HEK293T (cell line): ENCODE measurements around the gene POLR2F.

Experiments
- CTCF ChIA-PET: fragments of 350-600 bp; formaldehyde crosslinking; extraction: SDS; loops from one replicate; lab custom pipeline; 2021; ENCODE audit warnings: antibody characterized with exemption, inconsistent platforms; lab: Yijun Ruan, JAX
- POLR2A ChIA-PET: fragments of 350-600 bp; formaldehyde crosslinking; extraction: SDS; loops from one replicate; lab custom pipeline; 2020; ENCODE audit warnings: antibody characterized with exemption, inconsistent platforms; lab: Yijun Ruan, JAX
- DNase-seq: peaks from one replicate; pipeline ENCODE4 v3.0.0; 2012; ENCODE audit warnings: mixed read lengths; ENCODE audit errors: extremely low spot score
- ARNT ChIP-seq: fragments of 450-650 bp; IDR thresholded peaks from 2 replicates; pipeline ENCODE4 v1.6.1; 2017; ENCODE audit warnings: mild to moderate bottlenecking
- BHLHE40 ChIP-seq: fragments of 450-650 bp; IDR thresholded peaks from 2 replicates; pipeline ENCODE4 v1.6.1; 2016; ENCODE audit warnings: mild to moderate bottlenecking, moderate library complexity, borderline replicate concordance
- CTBP1 ChIP-seq: fragments of 450-650 bp; IDR thresholded peaks from 2 replicates; pipeline ENCODE4 v1.6.1; 2016; ENCODE audit warnings: borderline replicate concordance
- ELF4 ChIP-seq: fragments of 450-650 bp; IDR thresholded peaks from 2 replicates; pipeline ENCODE4 v1.6.1; 2017; ENCODE audit warnings: antibody characterized with exemption
- FOXA1 ChIP-seq: fragments of 450-650 bp; IDR thresholded peaks from 2 replicates; pipeline ENCODE4 v1.6.1; 2016; ENCODE audit warnings: mild to moderate bottlenecking
- FOXK2 ChIP-seq: fragments of 450-650 bp; IDR thresholded peaks from 2 replicates; pipeline ENCODE4 v1.6.1; 2016; ENCODE audit warnings: mild to moderate bottlenecking
- FOXM1 ChIP-seq: fragments of 450-650 bp; IDR thresholded peaks from 2 replicates; pipeline ENCODE4 v1.6.1; 2017; ENCODE audit warnings: mild to moderate bottlenecking, borderline replicate concordance
- HDGF ChIP-seq: fragments of 450-650 bp; IDR thresholded peaks from 2 replicates; pipeline ENCODE4 v1.6.1; 2017; ENCODE audit warnings: antibody characterized with exemption, borderline replicate concordance
- L3MBTL2 ChIP-seq: fragments of 450-650 bp; conservative IDR thresholded peaks from 2 replicates; pipeline ENCODE4 v1.6.1; 2016; ENCODE audit warnings: mild to moderate bottlenecking
- LEF1 ChIP-seq: fragments of 450-650 bp; IDR thresholded peaks from 2 replicates; pipeline ENCODE4 v1.6.1; 2017; ENCODE audit warnings: mild to moderate bottlenecking, borderline replicate concordance
- NFRKB ChIP-seq: fragments of 450-650 bp; IDR thresholded peaks from 2 replicates; pipeline ENCODE4 v1.6.1; 2016; ENCODE audit warnings: mild to moderate bottlenecking, moderate library complexity
- PKNOX1 ChIP-seq: fragments of 450-650 bp; IDR thresholded peaks from 2 replicates; pipeline ENCODE4 v1.6.1; 2016
- SP1 ChIP-seq: fragments of 450-650 bp; IDR thresholded peaks from 2 replicates; pipeline ENCODE4 v1.6.1; 2017
- SUZ12 ChIP-seq: fragments of 450-650 bp; IDR thresholded peaks from 2 replicates; pipeline ENCODE4 v1.6.1; 2016; ENCODE audit warnings: mild to moderate bottlenecking
- TARDBP ChIP-seq: fragments of 450-650 bp; IDR thresholded peaks from 2 replicates; pipeline ENCODE4 v1.6.1; 2016
- ZNF384 ChIP-seq: fragments of 450-650 bp; IDR thresholded peaks from 2 replicates; pipeline ENCODE4 v1.6.1; 2016

Gene POLR2F

DNA sequence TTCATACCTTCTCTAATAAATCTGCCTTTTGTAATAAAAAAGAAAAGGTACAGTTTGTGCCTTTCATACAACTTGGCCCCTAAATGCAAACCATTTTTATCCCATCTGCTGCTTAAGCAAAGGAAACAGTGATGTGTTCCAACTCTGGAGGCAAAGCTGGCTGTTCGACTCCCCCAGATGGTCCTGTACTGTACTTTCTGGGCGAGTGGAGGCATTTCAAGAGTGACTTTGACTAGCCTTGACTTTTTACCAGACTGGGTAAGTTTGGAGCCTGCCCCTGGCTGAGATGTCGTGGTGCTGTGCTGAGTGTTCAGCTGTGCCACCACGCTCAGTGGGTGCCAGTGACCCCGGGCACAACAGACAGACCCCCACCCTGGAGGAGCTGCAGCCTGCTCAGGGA, 37.2 kb upstream of the POLR2F start:
- POLR2A ChIA-PET = interaction anchor here (1.3 to 2.8 kb wide), 2 partner anchors 10 kb away, joined by 7 to 8 read pairs; partner anchors contain the start of gene MICALL1
- no peak for DNase-seq
- TF ChIP-seq FOXA1 (no peak), FOXK2 (no peak), SUZ12 (no peak), ELF4 (no peak), L3MBTL2 (no peak), FOXM1 (no peak), TARDBP (no peak), SP1 (no peak), ARNT (no peak), ZNF384 (no peak), CTBP1 (no peak)
- CTCF ChIA-PET = no interaction called here

DNA sequence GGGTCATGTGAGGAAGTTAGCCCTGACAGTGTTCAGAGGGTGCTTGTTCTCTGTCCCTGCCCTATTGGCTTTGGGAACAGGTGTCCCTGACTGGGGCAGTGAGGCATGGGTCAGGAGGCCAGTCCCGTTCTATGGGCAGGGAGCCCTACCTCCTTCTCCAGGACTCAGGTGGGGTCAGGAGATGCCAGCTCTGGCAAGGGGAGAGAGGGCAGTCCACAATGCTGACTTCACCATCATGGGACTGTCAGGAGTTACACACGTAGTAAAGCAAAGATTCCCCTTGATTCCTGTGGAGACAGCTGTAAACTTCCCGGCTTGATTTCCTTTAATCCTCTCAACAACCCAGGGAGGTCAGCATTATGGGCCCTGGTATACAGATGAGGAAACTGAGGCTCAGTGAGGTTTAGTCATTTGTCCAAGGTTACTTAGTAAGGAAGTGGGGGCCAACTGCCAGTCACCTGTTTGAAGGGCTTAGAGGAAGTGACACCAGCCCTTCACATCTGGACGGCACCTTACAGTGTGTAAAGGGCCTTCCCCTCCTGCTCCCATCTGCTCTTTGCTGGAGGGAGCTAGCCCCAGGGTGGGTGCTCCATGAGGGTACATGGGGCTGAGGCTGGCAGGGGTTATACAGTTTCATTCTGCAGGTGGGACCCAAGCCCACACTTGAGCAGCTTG, 35.5 kb upstream of the POLR2F start:
- ChIA-PET POLR2A (interaction anchor here (2.8 kb wide), 1 partner anchor 12 kb away, joined by 7 read pairs; the partner anchor contains the start of gene MICALL1), CTCF (interaction anchor here (1.3 kb wide), 1 partner anchor 16 kb away, joined by 4 read pairs; no protein-coding TSS in a partner anchor)
- TF ChIP-seq PKNOX1 = no peak
- TF ChIP-seq FOXK2 = no peak
- no peak for TF ChIP-seq TARDBP
- no peak for TF ChIP-seq HDGF
- TF ChIP-seq ZNF384 = no peak
- no peak for TF ChIP-seq CTBP1
- TF ChIP-seq BHLHE40 = no peak
- DNase-seq = no peak

DNA sequence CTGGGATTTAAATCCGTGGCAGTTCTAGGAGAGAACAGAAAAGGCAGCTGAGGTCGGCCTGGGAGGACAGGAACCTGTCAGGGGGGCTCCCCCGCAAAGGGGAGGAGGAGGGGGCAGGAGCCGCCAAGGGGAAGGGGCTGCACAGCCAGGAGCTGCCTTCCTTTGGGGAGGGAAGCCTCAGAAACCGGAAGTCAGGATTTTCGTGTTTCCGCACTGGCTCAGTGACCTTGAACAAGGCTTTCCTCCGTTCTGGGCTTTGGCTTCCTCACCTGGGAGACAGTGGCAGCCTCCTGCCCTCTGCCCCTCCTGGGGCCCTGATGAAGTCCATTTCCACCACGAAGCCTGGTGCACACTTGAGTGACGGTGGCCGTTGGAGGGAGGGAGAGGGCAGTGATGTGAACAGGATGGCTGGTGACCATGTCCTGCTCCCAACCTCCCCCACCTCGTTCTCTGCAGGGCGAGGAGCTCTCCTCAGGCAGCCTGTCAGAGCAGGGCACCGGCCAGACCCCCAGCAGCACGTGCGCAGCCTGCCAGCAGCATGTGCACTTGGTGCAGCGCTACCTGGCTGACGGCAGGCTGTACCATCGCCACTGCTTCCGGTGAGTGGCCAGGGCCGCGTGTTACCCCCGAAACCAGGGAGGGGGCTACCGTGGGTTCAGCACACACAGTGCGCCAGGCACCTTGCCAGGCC, 34.8 kb upstream of the POLR2F start:
- TF ChIP-seq FOXK2 (no peak), FOXM1 (no peak), HDGF (no peak), SP1 (no peak), FOXA1 (no peak), ARNT (no peak), PKNOX1 (no peak), ZNF384 (no peak), NFRKB (no peak), SUZ12 (no peak), ELF4 (no peak), BHLHE40 (no peak), L3MBTL2 (no peak), CTBP1 (no peak), LEF1 (no peak)
- CTCF ChIA-PET = interaction anchor here (1.3 kb wide), 1 partner anchor 15 kb away, joined by 4 read pairs; no protein-coding TSS in a partner anchor
- POLR2A ChIA-PET = interaction anchor here (2.8 kb wide), 1 partner anchor 12 kb away, joined by 7 read pairs; the partner anchor contains the start of gene MICALL1
- DNase-seq = no peak

DNA sequence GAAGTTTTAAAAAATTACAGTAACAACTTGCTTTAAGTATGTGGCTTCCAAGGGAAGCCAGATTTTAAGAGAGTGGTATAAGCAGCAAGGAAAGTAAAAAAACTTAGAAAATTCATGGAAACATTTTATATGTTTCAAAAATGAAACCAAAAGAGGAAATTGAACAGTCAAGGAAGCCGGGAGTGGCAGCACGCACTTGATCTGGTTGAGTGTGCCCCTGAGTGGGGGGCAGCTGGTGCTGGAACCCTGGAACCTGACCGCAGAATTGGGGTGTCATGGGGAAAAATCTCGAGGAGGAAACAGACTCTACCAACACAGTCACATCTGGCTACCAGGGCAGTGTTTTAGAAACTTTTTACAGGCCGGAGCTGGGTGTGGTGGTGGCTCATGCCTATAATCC, 33.4 kb upstream of the POLR2F start:
- TF ChIP-seq ARNT (no peak), ELF4 (no peak), FOXA1 (no peak), CTBP1 (no peak)
- CTCF ChIA-PET = no interaction called here
- DNase-seq = no peak
- POLR2A ChIA-PET = no interaction called here

GRCh38 chr22:37922191-37922590, 31.3 kb upstream of the POLR2F start:
- CTCF ChIA-PET = no interaction called here

DNA sequence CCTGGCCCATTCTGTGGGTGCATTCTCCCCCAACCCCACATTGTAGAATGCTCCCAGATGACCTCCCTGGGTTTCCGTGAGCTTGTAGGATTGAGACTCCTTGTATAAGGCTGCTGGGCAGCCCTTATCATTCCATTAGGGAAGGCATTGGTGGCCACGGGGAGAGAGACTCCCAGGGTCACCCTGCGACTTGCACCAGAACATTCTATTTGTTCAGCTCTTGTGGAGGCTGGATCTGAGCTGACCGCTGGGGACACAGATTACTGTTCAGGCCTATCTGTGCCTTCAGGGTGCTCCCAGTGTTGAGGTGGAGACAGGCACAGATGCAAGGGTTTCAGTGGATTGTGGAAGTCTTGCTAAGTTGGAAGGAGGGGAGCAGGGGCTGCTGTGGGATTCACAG, 29.6 kb upstream of the POLR2F start:
- DNase-seq = no peak
- no peak for TF ChIP-seq SUZ12
- TF ChIP-seq BHLHE40 = no peak
- no peak for TF ChIP-seq L3MBTL2
- no peak for TF ChIP-seq ELF4
- no peak for TF ChIP-seq FOXA1
- TF ChIP-seq FOXK2 = no peak
- no peak for TF ChIP-seq SP1
- TF ChIP-seq ARNT = no peak
- no peak for TF ChIP-seq ZNF384
- TF ChIP-seq CTBP1 = no peak
- no peak for TF ChIP-seq NFRKB
- TF ChIP-seq HDGF = no peak
- TF ChIP-seq LEF1 = no peak
- TF ChIP-seq PKNOX1 = no peak
- TF ChIP-seq FOXM1 = no peak
- TF ChIP-seq TARDBP = no peak
- ChIA-PET POLR2A (no interaction called here), CTCF (no interaction called here)

More at GRCh38 chr22:37922191-37922590, 31.3 kb upstream of the POLR2F start:
- no peak for TF ChIP-seq LEF1
- TF ChIP-seq FOXK2 = no peak
- TF ChIP-seq ZNF384 = no peak
- TF ChIP-seq ARNT = no peak
- TF ChIP-seq TARDBP = no peak
- no peak for TF ChIP-seq SUZ12
- TF ChIP-seq HDGF = no peak
- DNase-seq = no peak
- POLR2A ChIA-PET = no interaction called here
